ENCODE data around the gene DACH1.

DNA sequence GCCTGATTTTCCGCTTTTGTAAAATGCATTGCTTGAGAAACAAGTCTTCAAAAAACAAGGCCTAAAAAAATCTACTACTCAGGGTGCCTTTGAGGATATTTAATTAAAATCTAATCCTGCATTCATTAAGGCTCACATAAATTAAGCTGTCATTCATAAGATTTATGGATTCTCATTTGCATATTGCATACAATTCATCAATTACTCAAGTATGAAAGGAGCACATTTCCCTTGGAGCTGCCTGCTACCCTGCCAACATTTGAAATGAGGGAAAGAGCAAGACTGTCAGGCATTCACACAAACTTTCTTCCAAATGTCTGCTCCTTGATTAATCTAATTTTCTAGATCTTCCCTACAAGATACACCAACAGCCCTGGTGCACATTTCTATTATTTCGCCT, 140.0 kb downstream of the DACH1 start:
- TF ChIP-seq, protein P1, sequence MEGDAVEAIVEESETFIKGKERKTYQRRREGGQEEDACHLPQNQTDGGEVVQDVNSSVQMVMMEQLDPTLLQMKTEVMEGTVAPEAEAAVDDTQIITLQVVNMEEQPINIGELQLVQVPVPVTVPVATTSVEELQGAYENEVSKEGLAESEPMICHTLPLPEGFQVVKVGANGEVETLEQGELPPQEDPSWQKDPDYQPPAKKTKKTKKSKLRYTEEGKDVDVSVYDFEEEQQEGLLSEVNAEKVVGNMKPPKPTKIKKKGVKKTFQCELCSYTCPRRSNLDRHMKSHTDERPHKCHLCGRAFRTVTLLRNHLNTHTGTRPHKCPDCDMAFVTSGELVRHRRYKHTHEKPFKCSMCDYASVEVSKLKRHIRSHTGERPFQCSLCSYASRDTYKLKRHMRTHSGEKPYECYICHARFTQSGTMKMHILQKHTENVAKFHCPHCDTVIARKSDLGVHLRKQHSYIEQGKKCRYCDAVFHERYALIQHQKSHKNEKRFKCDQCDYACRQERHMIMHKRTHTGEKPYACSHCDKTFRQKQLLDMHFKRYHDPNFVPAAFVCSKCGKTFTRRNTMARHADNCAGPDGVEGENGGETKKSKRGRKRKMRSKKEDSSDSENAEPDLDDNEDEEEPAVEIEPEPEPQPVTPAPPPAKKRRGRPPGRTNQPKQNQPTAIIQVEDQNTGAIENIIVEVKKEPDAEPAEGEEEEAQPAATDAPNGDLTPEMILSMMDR (IDR thresholded peaks at IDR 0.05; ENCODE audit: insufficient read depth, low read length), result no peak
- TF ChIP-seq POLR2AphosphoS5 (IDR thresholded peaks at IDR 0.05; ENCODE audit: low read depth), result no peak
- TF ChIP-seq SPI1 (IDR thresholded peaks at IDR 0.05; ENCODE audit: borderline replicate concordance, low read depth), result no peak
- TF ChIP-seq, protein P2, sequence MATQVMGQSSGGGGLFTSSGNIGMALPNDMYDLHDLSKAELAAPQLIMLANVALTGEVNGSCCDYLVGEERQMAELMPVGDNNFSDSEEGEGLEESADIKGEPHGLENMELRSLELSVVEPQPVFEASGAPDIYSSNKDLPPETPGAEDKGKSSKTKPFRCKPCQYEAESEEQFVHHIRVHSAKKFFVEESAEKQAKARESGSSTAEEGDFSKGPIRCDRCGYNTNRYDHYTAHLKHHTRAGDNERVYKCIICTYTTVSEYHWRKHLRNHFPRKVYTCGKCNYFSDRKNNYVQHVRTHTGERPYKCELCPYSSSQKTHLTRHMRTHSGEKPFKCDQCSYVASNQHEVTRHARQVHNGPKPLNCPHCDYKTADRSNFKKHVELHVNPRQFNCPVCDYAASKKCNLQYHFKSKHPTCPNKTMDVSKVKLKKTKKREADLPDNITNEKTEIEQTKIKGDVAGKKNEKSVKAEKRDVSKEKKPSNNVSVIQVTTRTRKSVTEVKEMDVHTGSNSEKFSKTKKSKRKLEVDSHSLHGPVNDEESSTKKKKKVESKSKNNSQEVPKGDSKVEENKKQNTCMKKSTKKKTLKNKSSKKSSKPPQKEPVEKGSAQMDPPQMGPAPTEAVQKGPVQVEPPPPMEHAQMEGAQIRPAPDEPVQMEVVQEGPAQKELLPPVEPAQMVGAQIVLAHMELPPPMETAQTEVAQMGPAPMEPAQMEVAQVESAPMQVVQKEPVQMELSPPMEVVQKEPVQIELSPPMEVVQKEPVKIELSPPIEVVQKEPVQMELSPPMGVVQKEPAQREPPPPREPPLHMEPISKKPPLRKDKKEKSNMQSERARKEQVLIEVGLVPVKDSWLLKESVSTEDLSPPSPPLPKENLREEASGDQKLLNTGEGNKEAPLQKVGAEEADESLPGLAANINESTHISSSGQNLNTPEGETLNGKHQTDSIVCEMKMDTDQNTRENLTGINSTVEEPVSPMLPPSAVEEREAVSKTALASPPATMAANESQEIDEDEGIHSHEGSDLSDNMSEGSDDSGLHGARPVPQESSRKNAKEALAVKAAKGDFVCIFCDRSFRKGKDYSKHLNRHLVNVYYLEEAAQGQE (IDR thresholded peaks at IDR 0.05; ENCODE audit: insufficient replicate concordance, low read depth), result no peak
- TF ChIP-seq GABPA (IDR thresholded peaks at IDR 0.05; ENCODE audit: low read depth), result no peak
